ENCODE results near the gene PEX6. TPM values are rescaled to one million over a fixed set of nuclear protein-coding genes. Genes with fewer than 3 reads are reported as not detected.
"Not testable (repeated sequence)": the region's sequence is repeated elsewhere in the genome, so short reads cannot be mapped to it uniquely, and the experiment has no call there.

PEX6 gene
- polyA plus RNA-seq, 2 of the 4 experiments (the other 2 are of a cell fraction) = 4.6 to 8.6 TPM

GRCh38 chr6:42947950-42948349, 31.0 kb downstream of the PEX6 start:
- ChIA-PET POLR2A (no interaction called here), CTCF (interaction anchor here (0.8 kb wide), 1 partner anchor 8 kb away, joined by 3 read pairs; no protein-coding TSS in a partner anchor)
- no peak overlapping the region for H3K4me3 ChIP-seq
- no peak for TF ChIP-seq RCOR1 (IDR thresholded peaks at IDR 0.05; ENCODE audit: low read depth, low read length)
- no peak for TF ChIP-seq FOXS1 (CRISPR knock-in tag; IDR thresholded peaks at IDR 0.05)
- no peak for TF ChIP-seq CEBPB (IDR thresholded peaks at IDR 0.05)
- no peak for TF ChIP-seq HDAC2 (IDR thresholded peaks at IDR 0.05)
- no peak for TF ChIP-seq HOXA7 (CRISPR knock-in tag; IDR thresholded peaks at IDR 0.05)
- no peak overlapping the region for H3K27ac ChIP-seq
- DNase-seq (ENCODE audit: low read depth in 1 of 2, low spot score in 1 of 2) (no peak), ATAC-seq (no peak), FAIRE-seq (no peak)
- no peaks in the 10 kb centered on the region for H3K9me3 ChIP-seq
- no peak overlapping the region for H3K4me2 ChIP-seq
- no peaks in the 10 kb centered on the region for H3K4me1 ChIP-seq

GRCh38 chr6:42942444-42942843, 36.5 kb downstream of the PEX6 start:
- DNase-seq (ENCODE audit: low read depth in 1 of 2, low spot score in 1 of 2) (no peak), FAIRE-seq (no peak), ATAC-seq (no peak)
- Histone ChIP-seq H3K4me3 (no peak overlapping the region), H3K4me1 (no peaks in the 10 kb centered on the region), H3K4me2 (no peak overlapping the region), H3K9me3 (no peaks in the 10 kb centered on the region), H3K27ac (no peak overlapping the region)
- ChIA-PET CTCF (interaction anchor here (0.7 to 1.1 kb wide), 2 partner anchors 10 to 122 kb away, joined by 3 to 4 read pairs; no protein-coding TSS in a partner anchor), POLR2A (no interaction called here)
- TF ChIP-seq MAFK (IDR thresholded peaks at IDR 0.05; ENCODE audit: partially characterized antibody) (no peak), HMGXB4 (CRISPR knock-in tag; IDR thresholded peaks at IDR 0.05; ENCODE audit: borderline replicate concordance) (no peak), HEYL (CRISPR knock-in tag; IDR thresholded peaks at IDR 0.05) (no peak), MAZ (IDR thresholded peaks at IDR 0.05; ENCODE audit: borderline replicate concordance, low read depth, low read length) (no peak), ATOH8 (CRISPR knock-in tag; IDR thresholded peaks at IDR 0.05; ENCODE audit: low read depth) (no peak), SREBF2 (IDR thresholded peaks at IDR 0.05) (no peak), FOSL2 (IDR thresholded peaks at IDR 0.05) (no peak), FOSL2 (CRISPR knock-in tag; IDR thresholded peaks at IDR 0.05) (no peak), HOXB13 (CRISPR knock-in tag; IDR thresholded peaks at IDR 0.05; ENCODE audit: low read depth) (no peak), ESRRA (IDR thresholded peaks at IDR 0.05; ENCODE audit: borderline replicate concordance, low read length) (no peak), CHD4 (IDR thresholded peaks at IDR 0.05; ENCODE audit: borderline replicate concordance) (no peak), ZC3H11A (IDR thresholded peaks at IDR 0.05) (no peak), E2F6 (IDR thresholded peaks at IDR 0.05; ENCODE audit: borderline replicate concordance, low read depth) (no peak), TFCP2L1 (CRISPR knock-in tag; IDR thresholded peaks at IDR 0.05) (no peak)
- 89% methylated on average over 7 of the region's 7 CpGs for WGBS (ENCODE audit: missing lambda C conversion rate)

GRCh38 chr6:42941356-42941755, 37.6 kb downstream of the PEX6 start:
- H3K27ac ChIP-seq; ATAC-seq; H3K4me1 ChIP-seq; FAIRE-seq; DNase-seq (ENCODE audit: low read depth in 1 of 2, low spot score in 1 of 2); H3K4me2 ChIP-seq; H3K9me3 ChIP-seq; H3K4me3 ChIP-seq: not testable (repeated sequence)
- ChIA-PET POLR2A (interaction anchor here (2.0 kb wide), 1 partner anchor 12 kb away, joined by 9 read pairs; the partner anchor contains the start of gene CNPY3), CTCF (interaction anchor here (1.2 to 1.7 kb wide), 2 partner anchors 9 to 11 kb away, joined by 3 to 6 read pairs; no protein-coding TSS in a partner anchor)
- 96% methylated on average over 5 of the region's 5 CpGs for WGBS (ENCODE audit: missing lambda C conversion rate)
